Effector memory CD8-positive, alpha-beta T cell (primary cell): Measurements from ENCODE around the gene TRPM6.

ENCODE experiments used
- ATAC-seq: fragments of 150-1000 bp; cut with Tn5 transposase; replicated peaks from 2 replicates; pipeline ENCODE4 v1.10.0; 2021; ENCODE audit warnings: mild to moderate bottlenecking, moderate library complexity
- DNase-seq, 3 experiments: peaks; one replicate each; pipeline ENCODE4 v3.0.0; 2021
- H3K27ac Mint-ChIP-seq, 2 donors: one replicate each; pipeline ENCODE4 v1.8.0; 2022; ENCODE audit warnings: mild to moderate bottlenecking in 2 of 2, mixed read lengths in 2 of 2, moderate library complexity in 2 of 2
- H3K27me3 Mint-ChIP-seq, 2 donors: one replicate each; pipeline ENCODE4 v1.8.0; 2022; ENCODE audit warnings: mixed read lengths in 2 of 2
- H3K36me3 Mint-ChIP-seq: one replicate; pipeline ENCODE4 v1.8.0; 2022; ENCODE audit warnings: mild to moderate bottlenecking, moderate library complexity, mixed read lengths; ENCODE audit not compliant: insufficient read depth
- H3K4me1 Mint-ChIP-seq, 2 donors: one replicate each; pipeline ENCODE4 v1.8.0; 2022; ENCODE audit warnings: low read depth in 2 of 2, mixed read lengths in 2 of 2
- H3K4me3 Mint-ChIP-seq, 2 donors: one replicate each; pipeline ENCODE4 v1.8.0; 2022; ENCODE audit warnings: mild to moderate bottlenecking in 2 of 2, mixed read lengths in 2 of 2, moderate library complexity in 2 of 2
- H3K9me3 Mint-ChIP-seq, 2 donors: one replicate each; pipeline ENCODE4 v1.8.0; 2022; ENCODE audit warnings: mixed read lengths in 2 of 2

Gene TRPM6

GRCh38 chr9:74783408-74783807 lies 104.3 kb downstream of the TRPM6 start:
- H3K9me3 Mint-ChIP-seq = no peaks in the 10 kb centered on the region
- H3K4me3 Mint-ChIP-seq = no peak overlapping the region
- no peaks in the 10 kb centered on the region for H3K36me3 Mint-ChIP-seq
- H3K4me1 Mint-ChIP-seq = no peaks in the 10 kb centered on the region
- ATAC-seq = no peak
- no peak overlapping the region for H3K27ac Mint-ChIP-seq
- DNase-seq = no peak
- peaks cover 13 to 19% of the 10 kb centered on the region in 2 donors for H3K27me3 Mint-ChIP-seq

- Mint-ChIP-seq H3K27ac (no peak overlapping the region), H3K4me1 (no peaks in the 10 kb centered on the region), H3K36me3 (no peaks in the 10 kb centered on the region), H3K4me3 (no peak overlapping the region), H3K9me3 (no peaks in the 10 kb centered on the region), H3K27me3 (peaks cover 9 to 13% of the 10 kb centered on the region in 2 donors)
- ATAC-seq (peak; percentile 61), DNase-seq (peak; percentile 60 to 68 (median 65))
These were observed 110.4 kb downstream of the TRPM6 start for GRCh38 chr9:74777136-74777879.

GRCh38 chr9:74775396-74775795 lies 112.3 kb downstream of the TRPM6 start:
- ATAC-seq (no peak), DNase-seq (no peak)
- peaks cover 17 to 21% of the 10 kb centered on the region in 2 donors for H3K27me3 Mint-ChIP-seq
- H3K4me3 Mint-ChIP-seq = no peak overlapping the region
- H3K27ac Mint-ChIP-seq = no peak overlapping the region
- H3K9me3 Mint-ChIP-seq = no peaks in the 10 kb centered on the region
- H3K4me1 Mint-ChIP-seq = peaks cover 0 to 3% of the 10 kb centered on the region in 2 donors
- no peaks in the 10 kb centered on the region for H3K36me3 Mint-ChIP-seq

- H3K9me3 Mint-ChIP-seq = no peaks in the 10 kb centered on the region
- H3K4me3 Mint-ChIP-seq = no peak overlapping the region
- no peaks in the 10 kb centered on the region for H3K36me3 Mint-ChIP-seq
- peak; percentile 78 for ATAC-seq
- DNase-seq = peak; percentile 60 to 64 (median 61)
- H3K27ac Mint-ChIP-seq = no peak overlapping the region
- H3K27me3 Mint-ChIP-seq = peaks cover 18 to 22% of the 10 kb centered on the region in 2 donors
- H3K4me1 Mint-ChIP-seq = peaks cover 0 to 3% of the 10 kb centered on the region in 2 donors
These were observed 113.7 kb downstream of the TRPM6 start for GRCh38 chr9:74773886-74774479.

GRCh38 chr9:74772121-74772520 lies 115.6 kb downstream of the TRPM6 start:
- no peak overlapping the region for H3K4me3 Mint-ChIP-seq
- peaks cover 24 to 32% of the 10 kb centered on the region in 2 donors for H3K27me3 Mint-ChIP-seq
- H3K9me3 Mint-ChIP-seq = no peaks in the 10 kb centered on the region
- H3K27ac Mint-ChIP-seq = no peak overlapping the region
- H3K36me3 Mint-ChIP-seq = no peaks in the 10 kb centered on the region
- H3K4me1 Mint-ChIP-seq = peaks cover 0 to 3% of the 10 kb centered on the region in 2 donors
- ATAC-seq (no peak), DNase-seq (no peak)

- Mint-ChIP-seq H3K27ac (no peak overlapping the region), H3K36me3 (no peaks in the 10 kb centered on the region), H3K4me1 (peaks cover 0 to 3% of the 10 kb centered on the region in 2 donors), H3K27me3 (peaks cover 24 to 32% of the 10 kb centered on the region in 2 donors), H3K9me3 (no peaks in the 10 kb centered on the region), H3K4me3 (no peak overlapping the region)
- ATAC-seq = no peak
- no peak for DNase-seq
These were observed 116.0 kb downstream of the TRPM6 start for GRCh38 chr9:74771672-74772071.

GRCh38 chr9:74771262-74771585 lies 116.5 kb downstream of the TRPM6 start:
- H3K27me3 Mint-ChIP-seq = peaks cover 24 to 32% of the 10 kb centered on the region in 2 donors
- H3K9me3 Mint-ChIP-seq = no peaks in the 10 kb centered on the region
- no peak for ATAC-seq
- no peak overlapping the region for H3K4me3 Mint-ChIP-seq
- DNase-seq = no peak
- H3K27ac Mint-ChIP-seq = no peak overlapping the region
- H3K36me3 Mint-ChIP-seq = no peaks in the 10 kb centered on the region
- H3K4me1 Mint-ChIP-seq = peaks cover 0 to 3% of the 10 kb centered on the region in 2 donors

- H3K4me3 Mint-ChIP-seq = no peak overlapping the region
- H3K9me3 Mint-ChIP-seq = no peaks in the 10 kb centered on the region
- ATAC-seq = peak; percentile 59
- no peak overlapping the region for H3K27ac Mint-ChIP-seq
- H3K36me3 Mint-ChIP-seq = no peaks in the 10 kb centered on the region
- peaks cover 24 to 32% of the 10 kb centered on the region in 2 donors for H3K27me3 Mint-ChIP-seq
- peaks cover 0 to 3% of the 10 kb centered on the region in 2 donors for H3K4me1 Mint-ChIP-seq
- peak; percentile 6 to 16 (median 13) for DNase-seq
These were observed 117.0 kb downstream of the TRPM6 start for GRCh38 chr9:74770508-74771261.

- H3K27ac Mint-ChIP-seq = no peak overlapping the region
- peaks cover 23 to 34% of the 10 kb centered on the region in 2 donors for H3K27me3 Mint-ChIP-seq
- no peaks in the 10 kb centered on the region for H3K4me1 Mint-ChIP-seq
- ATAC-seq (no peak), DNase-seq (no peak)
- no peaks in the 10 kb centered on the region for H3K36me3 Mint-ChIP-seq
- no peaks in the 10 kb centered on the region for H3K9me3 Mint-ChIP-seq
- no peak overlapping the region for H3K4me3 Mint-ChIP-seq
These were observed 122.2 kb downstream of the TRPM6 start for GRCh38 chr9:74765481-74765971.

GRCh38 chr9:74762950-74763349 lies 124.8 kb downstream of the TRPM6 start:
- H3K9me3 Mint-ChIP-seq = no peaks in the 10 kb centered on the region

GRCh38 chr9:74760031-74760700 lies 127.6 kb downstream of the TRPM6 start:
- Mint-ChIP-seq H3K4me1 (no peaks in the 10 kb centered on the region), H3K36me3 (no peaks in the 10 kb centered on the region), H3K27me3 (peaks cover 10 to 11% of the 10 kb centered on the region in 2 donors), H3K9me3 (no peaks in the 10 kb centered on the region), H3K27ac (no peak overlapping the region), H3K4me3 (no peak overlapping the region)
- ATAC-seq (no peak), DNase-seq (no peak)

More at GRCh38 chr9:74762950-74763349, 124.8 kb downstream of the TRPM6 start:
- Mint-ChIP-seq H3K36me3 (no peaks in the 10 kb centered on the region), H3K27ac (no peak overlapping the region), H3K4me3 (no peak overlapping the region), H3K4me1 (no peaks in the 10 kb centered on the region), H3K27me3 (peaks cover 10 to 11% of the 10 kb centered on the region in 2 donors)
- ATAC-seq (no peak), DNase-seq (no peak)

GRCh38 chr9:74755999-74756398 lies 131.7 kb downstream of the TRPM6 start:
- DNase-seq (no peak), ATAC-seq (no peak)
- H3K9me3 Mint-ChIP-seq = no peaks in the 10 kb centered on the region
- H3K27me3 Mint-ChIP-seq = peaks cover 0 to 9% of the 10 kb centered on the region in 2 donors
- no peak overlapping the region for H3K27ac Mint-ChIP-seq
- no peak overlapping the region for H3K4me3 Mint-ChIP-seq
- H3K36me3 Mint-ChIP-seq = no peaks in the 10 kb centered on the region
- no peaks in the 10 kb centered on the region for H3K4me1 Mint-ChIP-seq

- ATAC-seq (no peak), DNase-seq (no peak)
- H3K4me1 Mint-ChIP-seq = no peaks in the 10 kb centered on the region
- peaks cover 0 to 9% of the 10 kb centered on the region in 2 donors for H3K27me3 Mint-ChIP-seq
- no peaks in the 10 kb centered on the region for H3K36me3 Mint-ChIP-seq
- H3K9me3 Mint-ChIP-seq = no peaks in the 10 kb centered on the region
- no peak overlapping the region for H3K27ac Mint-ChIP-seq
- H3K4me3 Mint-ChIP-seq = no peak overlapping the region
These were observed 132.4 kb downstream of the TRPM6 start for GRCh38 chr9:74755355-74755754.
